ELR (cell line): Measurements from ENCODE around the gene HIP1.

Experiments used
- DNase-seq: peaks from one replicate; pipeline ENCODE4 v3.0.0-alpha.2; 2015; ENCODE audit warnings: low read depth

Gene HIP1

DNA sequence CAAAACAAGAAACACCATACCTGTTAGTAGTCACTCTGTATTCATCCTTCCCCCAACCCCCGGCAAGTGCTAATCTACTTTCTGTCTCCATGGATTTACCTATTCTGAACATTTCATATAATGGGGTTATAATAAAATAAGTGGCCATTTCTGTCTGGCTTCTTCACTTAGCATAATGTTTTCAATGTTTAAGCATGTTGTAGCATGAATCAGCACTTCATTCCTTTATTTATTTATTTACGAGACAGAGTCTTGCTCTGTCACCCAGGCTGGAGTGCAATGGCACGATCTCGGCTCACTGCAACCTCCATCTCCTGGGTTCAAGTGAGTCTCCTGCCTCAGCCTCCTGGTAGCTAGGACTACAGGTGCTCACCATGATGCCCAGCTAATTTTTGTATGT, 69.2 kb downstream of the HIP1 start:
- DNase-seq: no peak

DNA sequence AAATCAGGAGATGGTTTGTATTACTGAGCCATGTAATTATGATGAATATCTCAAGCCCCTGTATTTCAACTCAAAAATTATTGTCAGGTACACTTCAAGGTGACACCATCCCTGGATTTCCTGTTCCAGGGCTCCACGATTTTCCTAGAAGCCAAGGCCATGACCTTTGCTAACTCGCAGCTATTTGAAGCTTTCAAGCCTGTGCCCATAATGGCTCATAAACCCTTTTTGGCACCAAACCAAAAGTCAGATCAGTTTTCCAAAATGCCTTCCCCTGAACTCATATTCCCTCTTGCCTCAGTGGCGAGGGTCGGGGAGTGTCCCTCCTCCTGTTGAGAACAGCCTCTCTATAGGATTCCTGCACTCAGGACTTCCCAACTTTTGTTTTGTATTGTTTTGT, 70.8 kb downstream of the HIP1 start:
- DNase-seq: no peak

DNA sequence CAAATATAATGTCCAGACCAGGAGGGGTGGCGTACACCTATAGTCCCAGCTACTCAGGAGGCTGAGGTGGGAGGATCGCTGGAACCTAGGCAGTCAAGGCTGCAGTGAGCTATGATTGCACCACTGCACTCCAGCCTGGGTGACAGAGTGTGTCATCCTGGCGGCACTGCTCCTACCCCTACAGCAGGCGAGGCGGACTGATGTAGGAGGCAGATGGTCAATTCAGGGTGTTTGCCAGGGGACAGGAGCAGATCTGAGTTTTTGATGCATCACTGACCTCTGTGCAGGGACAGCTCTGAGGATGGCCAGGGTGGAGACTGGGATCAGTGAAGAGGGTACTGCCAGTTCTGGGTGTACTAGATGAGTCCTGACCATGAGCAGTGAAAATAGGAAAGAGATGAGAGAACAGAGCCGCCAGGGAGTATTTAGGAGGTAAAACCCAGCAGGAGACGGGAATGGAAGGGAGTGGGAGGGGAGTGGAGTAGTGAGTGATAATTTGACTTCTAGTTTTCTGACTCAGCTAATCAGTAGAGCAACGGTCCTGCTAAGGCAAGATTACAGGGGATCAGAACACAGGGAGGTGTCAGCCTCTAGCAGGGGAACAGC, 75.3 kb downstream of the HIP1 start:
- no peak for DNase-seq

DNA sequence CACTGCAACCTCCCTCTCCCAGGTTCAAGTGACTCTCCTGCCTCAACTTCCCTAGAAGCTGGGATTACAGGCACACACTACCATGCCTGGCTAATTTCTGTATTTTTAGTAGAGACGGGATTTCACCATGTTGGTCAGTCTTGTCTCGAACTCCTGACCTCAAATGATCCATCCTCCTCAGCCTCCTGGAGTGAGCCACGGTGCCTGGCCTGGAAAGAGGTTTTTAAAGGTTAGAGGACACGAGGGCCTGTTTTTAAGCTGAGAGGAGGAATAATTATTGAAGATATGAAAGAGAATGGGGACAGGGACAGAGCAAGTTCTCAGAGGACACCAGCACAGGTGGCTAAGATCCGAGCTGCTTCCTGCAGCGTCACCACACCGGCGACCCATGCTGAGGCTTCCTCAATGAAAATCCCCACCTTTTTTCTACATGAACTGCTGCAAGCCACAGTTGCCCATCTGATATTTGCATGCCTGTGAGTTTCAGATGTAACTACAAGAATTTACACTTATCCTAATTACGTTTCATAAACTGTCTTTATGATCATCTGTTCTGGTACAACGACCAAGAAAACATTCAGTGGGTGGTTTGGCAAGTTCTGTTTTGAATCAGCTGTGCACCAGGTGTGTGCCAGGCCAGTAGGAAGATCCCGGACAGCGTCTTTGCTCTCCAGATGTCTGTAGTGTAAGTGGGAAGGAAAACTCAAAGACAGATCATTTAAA, 76.0 kb downstream of the HIP1 start:
- DNase-seq: no peak

DNA sequence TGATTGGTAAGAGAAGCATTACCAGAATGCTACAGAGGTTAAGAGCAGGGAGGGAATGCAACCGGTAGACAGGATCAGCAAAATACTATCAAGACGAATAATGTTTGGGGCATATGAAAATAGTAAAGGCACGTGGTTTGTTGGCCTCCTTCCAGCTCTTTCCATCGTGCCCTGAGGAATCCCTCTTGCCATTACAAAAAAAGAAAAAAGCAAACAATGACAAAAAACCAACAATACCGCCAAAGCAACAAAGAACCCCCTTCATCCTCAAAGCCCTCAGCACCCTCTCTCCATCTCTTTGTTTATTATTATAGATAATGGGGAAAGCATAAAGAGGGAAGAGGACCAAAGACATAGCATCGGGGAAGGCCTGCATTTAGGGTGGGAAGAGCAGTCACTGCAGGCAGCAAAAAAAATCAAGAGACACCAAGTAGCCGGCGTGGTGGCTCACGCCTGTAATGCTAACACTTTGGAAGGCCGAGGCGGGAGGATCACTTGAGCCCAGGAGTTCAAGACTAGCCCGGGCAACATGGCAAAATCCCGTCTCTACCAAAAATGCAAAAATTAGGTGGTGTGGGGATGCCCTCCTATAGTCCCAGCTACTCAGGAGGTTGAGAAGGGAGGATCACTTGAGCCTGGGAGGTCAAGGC, 78.0 kb downstream of the HIP1 start:
- no peak for DNase-seq

DNA sequence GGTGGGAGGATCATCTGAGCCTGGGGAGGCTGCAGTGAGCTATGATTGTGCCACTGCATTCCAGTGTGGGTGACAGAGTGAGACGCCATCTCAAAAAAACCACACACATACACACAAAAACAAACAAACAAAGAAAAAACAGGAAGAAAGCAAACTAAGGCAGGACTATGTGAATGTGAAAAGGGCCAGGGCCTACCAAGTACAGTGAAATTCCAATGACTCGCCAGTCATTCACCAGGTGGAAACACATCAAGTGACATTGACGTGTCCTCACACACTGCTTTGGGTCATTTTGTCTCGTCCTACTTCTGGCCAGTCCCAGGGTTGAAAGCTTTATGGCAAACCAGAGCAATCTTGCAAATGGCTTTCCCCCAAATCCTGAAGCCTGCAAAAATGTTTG, 79.9 kb downstream of the HIP1 start:
- DNase-seq: no peak

DNA sequence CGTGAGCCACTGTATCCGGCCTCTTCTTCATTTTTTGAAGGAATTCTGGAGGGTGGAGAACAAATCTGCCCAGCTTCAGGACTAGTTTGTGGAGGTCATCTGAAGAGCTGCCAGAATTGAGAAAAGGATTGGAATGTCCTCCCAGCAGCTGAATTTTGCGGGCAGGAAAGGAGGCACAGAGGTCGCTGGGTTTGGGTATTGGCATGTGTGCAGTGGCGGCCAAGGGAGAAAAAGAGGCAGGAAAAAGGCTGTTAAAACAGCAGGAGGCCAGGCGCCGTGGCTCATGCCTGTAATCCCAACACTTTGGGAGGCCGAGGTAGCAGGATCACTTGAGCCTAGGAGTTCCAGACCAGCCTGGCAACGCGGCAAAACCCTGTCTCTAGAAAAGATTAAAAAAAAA, 80.4 kb downstream of the HIP1 start:
- no peak for DNase-seq

DNA sequence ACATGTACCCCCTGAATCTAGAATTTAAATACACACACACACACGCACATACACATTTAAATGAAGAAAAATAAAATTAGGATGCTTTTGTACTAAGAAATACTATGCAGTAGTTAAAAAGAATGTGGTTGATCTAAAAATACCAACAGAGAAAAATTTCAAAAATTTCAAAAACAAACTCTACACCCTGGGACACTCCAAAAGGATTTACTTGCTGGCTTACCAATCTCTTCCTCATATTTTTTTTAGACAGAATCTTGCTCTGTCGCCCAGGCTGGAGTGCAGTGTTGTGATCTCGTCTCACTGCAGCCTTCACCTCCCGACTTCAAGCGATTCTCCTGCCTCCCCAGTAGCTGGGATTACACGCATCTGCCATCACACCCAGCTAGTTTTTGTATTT, 80.9 kb downstream of the HIP1 start:
- DNase-seq: no peak

DNA sequence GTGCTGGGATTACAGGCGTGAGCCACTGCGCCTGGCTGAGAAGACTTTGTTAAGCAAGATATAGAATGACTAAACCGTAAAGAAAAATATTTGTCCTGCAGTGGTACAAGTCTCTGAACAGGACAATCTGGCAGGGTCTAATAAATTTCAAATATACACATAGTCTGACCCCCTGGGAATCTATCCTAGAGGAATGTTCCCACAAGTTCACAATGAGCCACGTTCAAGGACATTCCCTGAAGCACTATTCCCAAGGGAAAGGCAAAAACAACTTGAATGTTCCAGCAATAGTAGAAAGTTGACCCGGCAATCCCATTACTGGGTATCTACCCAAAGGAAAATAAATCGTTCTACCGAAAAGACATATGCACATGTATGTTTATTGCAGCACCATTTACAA, 82.0 kb downstream of the HIP1 start:
- no peak for DNase-seq

DNA sequence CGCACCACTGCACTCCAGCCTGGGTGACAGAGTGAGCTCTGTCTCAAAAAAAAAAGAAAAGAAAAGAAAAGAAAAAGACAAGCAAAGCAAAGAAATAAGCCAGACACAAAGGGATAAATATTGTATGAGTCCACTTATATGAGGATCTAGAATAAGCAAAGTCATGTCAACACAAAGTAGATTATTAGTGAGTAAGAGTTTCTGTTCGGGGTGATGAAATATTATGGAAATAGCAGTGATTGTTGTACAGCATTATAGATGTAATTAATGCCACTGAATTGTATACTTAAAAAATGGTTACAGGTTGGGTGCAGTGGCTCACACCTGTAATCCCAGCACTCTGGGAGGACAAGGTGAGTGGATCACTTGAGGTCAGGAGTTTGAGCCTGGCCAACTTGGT, 83.2 kb downstream of the HIP1 start:
- no peak for DNase-seq

DNA sequence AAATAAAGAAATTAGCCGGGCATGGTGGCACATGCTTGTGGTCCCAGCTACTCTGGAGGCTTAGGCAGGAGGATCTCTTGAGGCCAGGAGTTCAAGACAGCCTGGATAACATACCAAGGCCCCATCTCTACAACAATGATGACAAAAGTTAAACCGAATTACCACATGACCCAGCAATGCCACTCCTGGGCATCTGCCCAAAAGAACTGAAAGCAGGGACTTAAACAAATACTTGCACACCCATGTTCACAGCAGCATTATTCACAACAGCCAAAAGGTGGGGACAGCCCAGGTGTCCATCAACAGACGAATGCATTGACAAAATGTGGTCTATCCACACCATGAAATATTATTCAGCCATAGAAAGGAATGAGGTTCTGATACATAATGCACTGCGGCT, 83.9 kb downstream of the HIP1 start:
- no peak for DNase-seq

DNA sequence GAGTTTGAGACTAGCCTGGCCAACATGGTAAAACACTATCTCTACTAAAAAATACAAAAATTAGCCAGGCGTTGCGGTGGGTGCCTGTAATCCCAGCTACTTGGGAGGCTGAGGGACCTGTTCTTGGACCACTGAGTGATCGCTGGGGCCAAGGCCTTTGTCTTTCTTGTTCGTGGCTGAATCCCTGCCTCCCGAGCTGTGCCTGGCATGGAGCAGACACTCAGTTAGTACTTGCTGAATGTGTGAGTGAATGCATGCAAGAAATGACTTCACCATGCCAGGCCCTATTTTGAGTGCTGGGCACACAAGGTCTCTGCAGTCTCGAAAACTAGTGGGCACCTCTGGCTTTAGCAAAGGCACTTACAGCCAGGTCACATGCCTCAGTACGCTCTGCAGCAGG, 85.1 kb downstream of the HIP1 start:
- DNase-seq: no peak

DNA sequence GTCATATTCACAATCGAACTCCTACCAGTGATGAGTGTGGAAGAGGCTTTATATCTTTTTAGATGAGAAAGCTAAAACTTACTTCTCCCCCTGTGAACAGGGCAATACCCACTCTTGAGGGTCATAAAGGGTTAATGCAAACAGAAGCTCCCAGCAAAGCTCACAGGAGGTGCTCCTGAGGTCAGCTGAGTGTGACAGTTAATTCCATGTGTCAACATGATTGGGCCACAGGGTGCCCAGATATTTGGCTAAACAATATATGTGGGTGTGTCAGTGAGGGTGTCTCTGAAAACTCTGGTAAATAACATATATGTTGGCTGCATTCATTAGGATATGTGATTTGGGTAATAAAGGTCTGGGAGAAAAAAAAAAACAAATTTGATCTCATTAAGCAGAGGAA, 86.0 kb downstream of the HIP1 start:
- no peak for DNase-seq

DNA sequence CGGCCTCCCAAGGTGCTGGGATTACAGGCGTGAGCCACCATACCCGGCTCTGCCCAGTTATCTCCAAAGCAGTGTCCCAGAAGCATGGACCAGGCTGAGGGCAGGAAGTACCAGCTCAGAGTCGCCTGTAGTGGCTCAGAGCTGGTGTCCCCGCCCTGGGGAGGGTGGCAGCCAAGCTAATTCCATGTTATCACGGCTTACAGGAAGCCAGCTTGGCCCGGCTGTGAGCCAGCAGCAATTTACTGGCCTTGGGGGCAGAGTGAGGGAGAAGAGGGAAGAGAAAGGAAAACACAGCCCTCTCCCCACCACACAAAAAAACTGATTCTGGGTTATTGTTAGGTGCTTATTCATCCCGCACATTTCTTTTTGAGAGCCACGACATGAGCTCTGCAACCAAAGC, 88.1 kb downstream of the HIP1 start:
- DNase-seq: no peak

DNA sequence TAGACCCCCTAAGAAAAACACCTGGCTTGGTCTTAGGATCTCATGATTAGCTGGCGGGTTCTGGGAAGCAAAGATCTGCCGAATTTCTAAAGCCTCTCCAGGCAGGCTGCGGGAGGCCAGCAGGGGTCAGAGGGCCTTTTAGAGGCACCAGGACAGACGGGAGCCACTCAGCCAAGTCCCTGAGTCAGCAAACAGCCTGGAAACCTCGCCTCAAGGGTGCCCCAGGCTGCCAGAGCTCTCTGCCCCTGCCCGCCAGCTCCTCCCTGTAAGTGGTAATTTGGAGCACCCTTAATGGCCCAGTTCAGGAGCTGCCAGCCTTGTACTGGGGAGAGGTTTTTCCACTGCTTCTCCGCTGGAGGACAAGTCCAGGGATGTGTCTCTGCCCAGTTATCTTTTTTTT, 88.7 kb downstream of the HIP1 start:
- DNase-seq: no peak

DNA sequence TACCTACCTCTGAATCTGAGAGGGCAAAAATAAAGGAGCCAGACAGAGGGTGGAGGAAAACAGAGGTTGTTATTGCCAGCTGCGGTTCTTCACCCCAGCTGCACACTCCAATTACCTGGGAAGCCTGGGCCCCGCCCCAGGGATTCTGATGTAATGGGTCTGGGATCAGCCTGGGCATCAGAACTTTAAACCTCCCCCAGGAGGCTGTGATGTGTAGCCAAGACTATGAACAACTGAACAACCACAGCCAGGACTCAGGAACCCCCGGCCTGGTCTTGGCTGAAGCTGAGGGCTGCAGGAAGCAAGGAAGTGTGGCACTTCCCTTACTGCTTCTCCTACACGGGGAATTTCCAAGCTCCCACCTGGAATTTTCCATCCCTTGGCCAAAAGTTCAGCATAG, 89.3 kb downstream of the HIP1 start:
- no peak for DNase-seq

DNA sequence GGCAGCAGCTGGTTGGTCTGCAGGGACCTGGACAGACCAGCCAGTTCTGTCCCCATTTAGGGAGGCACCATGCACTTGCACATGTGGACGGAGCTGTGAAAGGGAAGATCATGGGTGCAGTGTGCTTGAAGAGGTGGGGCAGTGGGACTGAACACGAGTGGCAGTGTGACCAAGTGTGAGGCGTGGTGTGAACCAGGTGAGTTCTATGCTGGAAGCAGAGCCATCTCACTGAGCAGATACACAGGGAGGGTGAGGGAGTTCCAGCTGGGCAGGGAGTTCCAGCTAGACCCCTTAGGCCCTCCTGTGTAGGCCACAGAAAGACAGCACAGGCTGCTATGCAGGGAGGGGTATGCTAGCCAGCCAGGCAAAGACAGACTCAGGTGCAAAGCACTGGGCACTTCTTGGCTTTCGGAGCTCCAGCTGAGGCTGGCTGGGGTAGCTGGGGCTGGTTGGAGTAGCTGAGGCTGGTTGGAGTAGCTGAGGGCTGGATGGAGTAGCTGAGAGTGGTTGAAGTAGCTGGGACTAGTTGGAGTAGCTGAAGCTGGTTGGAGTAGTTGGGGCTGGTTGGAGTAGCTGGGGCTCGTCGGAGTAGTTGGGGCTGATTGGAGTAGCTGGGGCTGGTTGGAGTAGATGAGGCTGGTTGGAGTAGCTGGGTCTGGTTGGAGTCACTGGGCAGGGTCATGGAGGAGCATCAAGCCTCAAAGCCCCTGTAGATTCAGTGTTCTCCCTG, 90.9 kb downstream of the HIP1 start:
- no peak for DNase-seq

DNA sequence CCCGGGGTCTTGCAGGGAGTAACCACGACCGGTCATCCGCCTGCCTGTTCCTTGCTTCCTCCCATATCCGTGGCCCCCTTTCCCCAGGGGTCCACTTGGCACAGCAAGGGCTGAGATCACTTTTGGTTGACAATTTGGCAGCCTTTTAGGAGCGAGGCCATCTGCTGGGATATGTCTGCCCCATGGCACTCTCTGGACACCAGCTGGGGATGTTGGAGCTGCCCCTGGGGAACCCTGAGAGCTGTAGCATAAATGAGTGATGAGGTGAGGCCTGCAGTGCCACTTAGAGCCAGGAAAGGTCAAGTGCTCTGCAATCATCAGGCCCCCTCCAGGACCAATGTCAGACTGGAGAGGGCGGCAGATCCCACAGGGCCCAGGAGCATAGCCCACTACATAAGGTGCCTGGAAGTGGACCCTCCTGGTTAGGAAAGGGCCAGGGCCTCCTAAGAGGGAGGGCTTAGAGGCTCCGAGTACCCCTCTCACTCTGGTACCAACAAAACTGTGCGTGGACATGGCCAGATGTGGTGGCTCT, 92.1 kb downstream of the HIP1 start:
- DNase-seq: no peak

DNA sequence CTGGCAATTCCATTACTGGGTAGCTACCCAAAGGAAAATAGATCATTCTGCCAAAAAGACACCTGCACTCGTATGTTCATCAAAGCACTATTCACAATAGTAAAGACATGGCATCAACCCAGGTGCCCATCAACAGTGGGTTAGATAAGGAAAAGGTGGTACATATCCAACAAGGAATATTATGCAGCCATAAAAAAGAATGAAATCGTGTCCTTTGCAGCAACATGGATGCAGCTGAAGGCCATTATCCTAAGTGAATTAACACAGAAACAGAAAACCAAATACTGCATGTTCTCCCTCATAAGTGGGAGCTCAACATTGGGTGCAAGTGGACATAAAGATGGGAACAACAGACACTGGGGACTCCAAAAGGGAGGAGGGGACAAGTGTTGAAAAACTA, 93.2 kb downstream of the HIP1 start:
- DNase-seq: no peak

DNA sequence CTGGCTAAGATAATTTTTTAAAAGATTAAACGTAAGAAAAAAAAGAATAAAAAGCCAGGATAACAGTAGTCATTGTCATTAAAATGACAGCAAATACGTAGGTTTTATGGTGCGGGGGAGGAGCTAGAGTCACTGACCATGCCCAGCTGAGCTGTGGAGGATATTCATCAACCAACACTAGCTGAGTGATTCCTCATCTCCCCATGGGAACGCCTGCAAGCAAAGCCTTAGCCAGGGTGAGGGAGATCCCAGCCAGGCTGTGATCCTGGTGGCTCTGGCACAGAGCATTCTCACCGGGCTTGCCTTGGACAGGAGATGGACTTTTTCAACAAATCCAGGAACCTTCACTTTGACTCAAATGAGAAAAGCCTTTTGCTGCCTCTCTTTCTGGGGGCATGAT, 94.2 kb downstream of the HIP1 start:
- no peak for DNase-seq

DNA sequence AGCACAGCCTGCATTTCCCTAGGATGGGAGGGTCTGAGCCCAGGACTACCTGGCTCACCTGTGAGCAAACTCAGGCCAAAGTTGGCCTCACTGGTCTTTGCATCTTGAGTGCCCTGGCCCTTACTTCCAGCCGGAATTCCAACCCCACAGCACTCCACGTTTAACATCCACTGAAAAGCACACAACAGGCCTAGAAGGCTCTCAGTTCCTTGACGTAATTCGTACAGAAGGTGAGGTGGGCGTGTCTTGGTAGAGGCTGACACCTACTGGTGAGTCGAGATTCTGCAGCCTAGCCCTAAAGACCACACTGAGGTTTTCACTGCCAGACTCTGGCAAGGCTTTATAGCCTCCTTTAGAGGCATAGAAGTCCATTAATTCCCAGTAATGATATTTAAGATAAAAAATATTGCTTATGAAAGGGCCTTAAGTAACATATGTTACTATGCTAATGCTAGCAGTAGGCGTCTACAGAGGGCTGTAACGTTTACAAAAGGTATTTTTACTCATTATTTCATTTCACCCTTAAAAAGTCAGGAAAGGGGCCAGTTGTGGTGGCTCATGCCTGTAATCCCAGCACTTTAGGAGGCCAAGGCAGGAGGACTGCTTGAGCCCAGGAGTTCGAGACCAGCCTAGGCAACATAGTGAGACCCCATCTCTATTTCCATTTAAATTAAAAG, 95.8 kb downstream of the HIP1 start:
- DNase-seq: peak; percentile 78

DNA sequence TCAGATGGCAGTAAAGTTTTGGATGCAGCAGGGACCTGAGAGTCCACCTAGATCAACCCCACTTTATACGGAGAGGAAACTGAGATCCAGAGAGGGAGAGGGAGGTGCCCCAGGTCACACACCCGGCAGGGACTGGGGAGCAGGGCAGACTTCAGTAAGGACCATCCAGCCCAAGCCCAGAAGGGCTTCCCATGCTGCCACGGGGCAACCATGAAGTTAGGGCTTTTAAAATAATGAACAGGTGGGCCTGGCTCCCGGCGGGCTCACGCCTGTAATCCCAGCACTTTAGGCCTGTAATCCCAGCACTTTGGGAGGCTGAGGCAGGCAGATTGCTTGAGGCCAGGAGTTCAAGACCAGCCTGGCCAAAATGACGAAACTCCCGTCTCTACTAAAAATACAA, 98.5 kb downstream of the HIP1 start:
- DNase-seq: no peak

DNA sequence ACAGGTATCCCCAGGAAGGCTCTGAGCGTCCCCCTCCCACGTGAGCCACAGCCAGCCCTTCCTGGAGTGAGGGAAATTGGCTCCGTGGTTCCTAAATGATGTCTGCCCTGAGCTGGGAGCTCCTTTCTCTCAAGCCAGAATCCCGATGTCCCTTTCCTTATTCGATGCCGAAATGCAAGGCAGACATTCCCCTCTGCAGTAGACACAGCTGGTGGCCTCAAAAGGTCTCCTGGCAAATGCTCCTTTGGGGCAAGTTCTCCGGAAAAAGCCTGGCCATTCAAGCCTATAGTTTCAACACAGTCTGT, 98.9 kb downstream of the HIP1 start:
- DNase-seq: no peak
